Measurements from ENCODE around the gene MX2. TPM values are rescaled to one million over a fixed set of nuclear protein-coding genes. Genes with fewer than 3 reads are reported as not detected.

The MX2 gene
- total and polyA plus RNA-seq, 4 donors = 4.2 to 33.4 (median 9.3) TPM

DNA sequence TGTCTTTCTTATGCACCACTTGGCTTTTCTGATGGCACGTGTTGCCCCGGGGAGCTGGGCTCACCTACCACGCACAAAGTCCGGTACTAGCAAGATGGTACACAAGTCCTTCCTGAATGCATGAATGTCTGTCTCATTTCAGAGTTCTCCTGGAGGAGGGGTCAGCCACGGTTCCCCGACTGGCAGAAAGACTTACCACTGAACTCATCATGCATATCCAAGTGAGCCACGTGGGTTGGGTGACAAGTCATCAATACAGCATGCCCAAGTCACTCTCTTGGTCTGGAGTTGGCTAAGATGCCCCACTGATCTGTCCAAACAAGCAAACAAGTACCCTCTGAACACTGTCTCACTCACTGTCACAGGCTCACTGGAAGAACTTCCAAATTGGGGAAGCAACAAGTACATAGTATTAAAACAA is 35.7 kb downstream of the MX2 start:
- peaks cover 0 to 2% (median 0%) of the 10 kb centered on the region in 5 donors for H3K4me1 ChIP-seq (ENCODE audit: control insufficient read depth in 5 of 5, insufficient read depth in 5 of 5, low read length in 5 of 5)
- no peak overlapping the region for H3K4me3 ChIP-seq
- H3K9me3 ChIP-seq (ENCODE audit: control insufficient read depth in 4 of 4, insufficient read depth in 3 of 4, low read length in 3 of 4) = no peaks in the 10 kb centered on the region
- DNase-seq (no peak), ATAC-seq (ENCODE audit: insufficient read depth, low FRiP score) (peak; percentile 13)
- TF ChIP-seq, protein P1, sequence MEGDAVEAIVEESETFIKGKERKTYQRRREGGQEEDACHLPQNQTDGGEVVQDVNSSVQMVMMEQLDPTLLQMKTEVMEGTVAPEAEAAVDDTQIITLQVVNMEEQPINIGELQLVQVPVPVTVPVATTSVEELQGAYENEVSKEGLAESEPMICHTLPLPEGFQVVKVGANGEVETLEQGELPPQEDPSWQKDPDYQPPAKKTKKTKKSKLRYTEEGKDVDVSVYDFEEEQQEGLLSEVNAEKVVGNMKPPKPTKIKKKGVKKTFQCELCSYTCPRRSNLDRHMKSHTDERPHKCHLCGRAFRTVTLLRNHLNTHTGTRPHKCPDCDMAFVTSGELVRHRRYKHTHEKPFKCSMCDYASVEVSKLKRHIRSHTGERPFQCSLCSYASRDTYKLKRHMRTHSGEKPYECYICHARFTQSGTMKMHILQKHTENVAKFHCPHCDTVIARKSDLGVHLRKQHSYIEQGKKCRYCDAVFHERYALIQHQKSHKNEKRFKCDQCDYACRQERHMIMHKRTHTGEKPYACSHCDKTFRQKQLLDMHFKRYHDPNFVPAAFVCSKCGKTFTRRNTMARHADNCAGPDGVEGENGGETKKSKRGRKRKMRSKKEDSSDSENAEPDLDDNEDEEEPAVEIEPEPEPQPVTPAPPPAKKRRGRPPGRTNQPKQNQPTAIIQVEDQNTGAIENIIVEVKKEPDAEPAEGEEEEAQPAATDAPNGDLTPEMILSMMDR (IDR thresholded peaks at IDR 0.05; ENCODE audit: control extremely low read depth, extremely low read depth) = no peak
- WGBS, 2 donors = 79 to 84% methylated on average over 7 of the region's 7 CpGs
- no peak overlapping the region for H3K9ac ChIP-seq (ENCODE audit: insufficient read depth in 1 of 2, low read length in 2 of 2)
- no peaks in the 10 kb centered on the region for H3K27me3 ChIP-seq (ENCODE audit: control insufficient read depth in 3 of 3, insufficient read depth in 3 of 3, low read length in 2 of 3)
- peaks cover 0 to 7% (median 0%) of the 10 kb centered on the region in 4 donors for H3K36me3 ChIP-seq (ENCODE audit: control insufficient read depth in 4 of 4, insufficient read depth in 4 of 4, low read length in 4 of 4)
- no peak overlapping the region for H3K27ac ChIP-seq (ENCODE audit: low read depth in 1 of 2, low read length in 1 of 2)

DNA sequence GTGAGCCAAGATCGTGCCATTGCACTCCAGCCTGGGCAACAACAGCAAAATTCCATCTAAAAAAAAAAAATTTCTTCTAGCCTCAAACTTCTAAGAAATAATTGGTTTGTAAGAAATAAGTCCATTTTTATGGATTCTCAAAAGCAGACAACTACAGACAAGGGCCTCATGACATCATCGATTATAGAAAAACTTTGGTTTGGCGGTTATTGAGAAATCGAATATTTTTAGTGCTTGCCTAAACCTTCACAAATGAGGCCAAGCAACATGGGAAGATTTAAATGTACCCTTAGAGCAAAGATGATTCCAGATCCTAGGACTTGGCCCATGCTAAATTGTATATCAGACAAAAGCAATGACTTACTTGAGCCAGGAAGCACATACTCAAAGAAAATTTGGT is 36.4 kb downstream of the MX2 start:
- DNase-seq = no peak
- Histone ChIP-seq H3K27me3 (ENCODE audit: control insufficient read depth in 3 of 3, insufficient read depth in 3 of 3, low read length in 2 of 3) (no peaks in the 10 kb centered on the region), H3K36me3 (ENCODE audit: control insufficient read depth in 4 of 4, insufficient read depth in 4 of 4, low read length in 4 of 4) (peaks cover 0 to 10% (median 0%) of the 10 kb centered on the region in 4 donors), H3K9me3 (ENCODE audit: control insufficient read depth in 4 of 4, insufficient read depth in 3 of 4, low read length in 3 of 4) (no peaks in the 10 kb centered on the region), H3K4me3 (no peak overlapping the region), H3K27ac (ENCODE audit: low read depth in 1 of 2, low read length in 1 of 2) (no peak overlapping the region), H3K4me1 (ENCODE audit: control insufficient read depth in 5 of 5, insufficient read depth in 5 of 5, low read length in 5 of 5) (peaks cover 0 to 2% (median 0%) of the 10 kb centered on the region in 5 donors), H3K9ac (ENCODE audit: insufficient read depth in 1 of 2, low read length in 2 of 2) (no peak overlapping the region)
- no peak for ATAC-seq (ENCODE audit: insufficient read depth, low FRiP score)
- TF ChIP-seq, protein P1 (IDR thresholded peaks at IDR 0.05; ENCODE audit: control extremely low read depth, extremely low read depth) = no peak
- WGBS, 2 donors = 89 to 93% methylated on average over 4 of the region's 4 CpGs

DNA sequence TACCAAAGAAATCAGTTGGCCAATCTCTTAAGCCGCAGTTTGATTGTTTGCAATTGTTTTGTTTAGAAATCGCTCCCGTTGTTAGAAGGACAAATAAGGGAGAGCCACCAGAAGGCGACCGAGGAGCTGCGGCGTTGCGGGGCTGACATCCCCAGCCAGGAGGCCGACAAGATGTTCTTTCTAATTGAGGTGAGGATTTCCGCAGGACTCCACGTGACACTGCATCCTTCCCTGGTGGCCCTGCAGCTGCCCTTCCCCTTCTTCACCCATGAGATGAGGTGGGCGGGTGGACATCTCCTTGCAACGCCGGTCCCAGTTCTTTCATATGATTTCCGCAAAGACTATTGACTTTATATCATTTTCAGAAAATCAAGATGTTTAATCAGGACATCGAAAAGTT is 37.0 kb downstream of the MX2 start:
- DNase-seq (no peak), ATAC-seq (ENCODE audit: insufficient read depth, low FRiP score) (no peak)
- no peaks in the 10 kb centered on the region for H3K9me3 ChIP-seq (ENCODE audit: control insufficient read depth in 4 of 4, insufficient read depth in 3 of 4, low read length in 3 of 4)
- no peak overlapping the region for H3K9ac ChIP-seq (ENCODE audit: insufficient read depth in 1 of 2, low read length in 2 of 2)
- peaks cover 0 to 2% (median 0%) of the 10 kb centered on the region in 5 donors for H3K4me1 ChIP-seq (ENCODE audit: control insufficient read depth in 5 of 5, insufficient read depth in 5 of 5, low read length in 5 of 5)
- peaks cover 0 to 12% (median under 1%) of the 10 kb centered on the region in 4 donors for H3K36me3 ChIP-seq (ENCODE audit: control insufficient read depth in 4 of 4, insufficient read depth in 4 of 4, low read length in 4 of 4)
- no peaks in the 10 kb centered on the region for H3K27me3 ChIP-seq (ENCODE audit: control insufficient read depth in 3 of 3, insufficient read depth in 3 of 3, low read length in 2 of 3)
- H3K4me3 ChIP-seq = no peak overlapping the region
- TF ChIP-seq, protein P1 (IDR thresholded peaks at IDR 0.05; ENCODE audit: control extremely low read depth, extremely low read depth) = no peak
- H3K27ac ChIP-seq (ENCODE audit: low read depth in 1 of 2, low read length in 1 of 2) = no peak overlapping the region
- 97 to 99% methylated on average over 16 of the region's 16 CpGs for WGBS, 2 donors

DNA sequence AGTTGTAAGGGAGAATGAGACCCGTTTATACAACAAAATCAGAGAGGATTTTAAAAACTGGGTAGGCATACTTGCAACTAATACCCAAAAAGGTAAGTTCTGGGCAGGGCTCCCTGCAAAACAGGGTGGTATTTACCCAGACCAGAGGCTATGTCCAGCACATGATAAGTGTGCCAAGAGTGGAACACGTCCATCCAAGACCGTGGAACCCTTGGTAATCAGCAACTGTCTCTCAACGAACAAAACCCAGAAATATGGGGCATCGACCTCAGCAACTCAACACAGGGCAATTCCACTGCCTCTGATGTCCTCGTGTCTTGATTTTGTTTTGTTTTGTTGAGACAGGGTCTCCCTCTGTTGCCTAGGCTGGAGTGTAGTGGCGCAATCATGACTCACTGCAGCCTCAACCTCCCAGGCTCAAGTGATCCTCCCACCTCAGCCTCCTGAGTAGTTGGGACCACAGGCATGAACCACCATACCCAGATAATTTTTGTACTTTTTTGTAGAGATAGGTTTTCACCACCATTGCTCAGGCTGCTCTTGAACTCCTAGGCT is 37.5 kb downstream of the MX2 start:
- no peak overlapping the region for H3K9ac ChIP-seq (ENCODE audit: insufficient read depth in 1 of 2, low read length in 2 of 2)
- TF ChIP-seq, protein P1 (IDR thresholded peaks at IDR 0.05; ENCODE audit: control extremely low read depth, extremely low read depth) = no peak
- H3K36me3 ChIP-seq (ENCODE audit: control insufficient read depth in 4 of 4, insufficient read depth in 4 of 4, low read length in 4 of 4) = peaks cover 0 to 16% (median 1%) of the 10 kb centered on the region in 4 donors
- WGBS, 2 donors = 80 to 93% methylated on average over 7 of the region's 7 CpGs
- peaks cover 0 to 2% (median 0%) of the 10 kb centered on the region in 5 donors for H3K4me1 ChIP-seq (ENCODE audit: control insufficient read depth in 5 of 5, insufficient read depth in 5 of 5, low read length in 5 of 5)
- no peaks in the 10 kb centered on the region for H3K9me3 ChIP-seq (ENCODE audit: control insufficient read depth in 4 of 4, insufficient read depth in 3 of 4, low read length in 3 of 4)
- H3K27me3 ChIP-seq (ENCODE audit: control insufficient read depth in 3 of 3, insufficient read depth in 3 of 3, low read length in 2 of 3) = no peaks in the 10 kb centered on the region
- no peak overlapping the region for H3K27ac ChIP-seq (ENCODE audit: low read depth in 1 of 2, low read length in 1 of 2)
- ATAC-seq (ENCODE audit: insufficient read depth, low FRiP score) (no peak), DNase-seq (no peak)
- H3K4me3 ChIP-seq = no peak overlapping the region

All from lung (tissue), 12 donors.